IMR-90 (cell line): ENCODE results near the gene SRSF12. TPM values are rescaled to one million over a fixed set of nuclear protein-coding genes. Genes with fewer than 3 reads are reported as not detected.

Experiments
- ATAC-seq: fragments of 200-7000 bp; cut with Tn5 transposase; 2 replicates; pipeline ENCODE4 v1.9.1; 2020; ENCODE audit warnings: low read depth, mild to moderate bottlenecking, moderate library complexity
- BruUV-seq: library from RNA; stranded (reverse); fragments of 400-500 nt; replicated peaks from 2 replicates; lab custom pipeline; 2021; lab: Mats Ljungman, UMichigan
- CTCF ChIA-PET: fragments of 300-600 bp; formaldehyde crosslinking; extraction: SDS; loops from one replicate; lab custom pipeline; 2021; ENCODE audit warnings: antibody characterized with exemption; lab: Yijun Ruan, JAX
- POLR2A ChIA-PET: fragments of 300-600 bp; sonication (Branson Sonifier 250); formaldehyde crosslinking; loops from one replicate; lab custom pipeline; 2022; ENCODE audit warnings: antibody characterized with exemption; ENCODE audit not compliant: unreplicated experiment; lab: Charles Lee
- DNase-seq: peaks from one replicate; pipeline ENCODE4 v3.0.0; 2013
- H2AFZ ChIP-seq: replicated peaks from 2 replicates; pipeline ENCODE3; 2013; ENCODE audit warnings: low read length, mild to moderate bottlenecking; ENCODE audit not compliant: poor library complexity
- H2AK5ac ChIP-seq: 2 replicates; pipeline ENCODE4 v1.6.1; 2013; ENCODE audit warnings: low read depth, low read length, inconsistent platforms
- H2AK9ac ChIP-seq: replicated peaks from 2 replicates; pipeline ENCODE3; 2013; ENCODE audit warnings: mild to moderate bottlenecking, low read depth, low read length, moderate library complexity; ENCODE audit not compliant: poor library complexity
- H2BK120ac ChIP-seq: 2 replicates; pipeline ENCODE4 v1.6.1; 2013; ENCODE audit warnings: low read depth, low read length, inconsistent platforms
- H2BK15ac ChIP-seq: 3 replicates; pipeline ENCODE4 v1.6.1; 2013; ENCODE audit warnings: low read depth, low read length, inconsistent platforms
- H2BK20ac ChIP-seq: 2 replicates; pipeline ENCODE4 v1.6.1; 2013; ENCODE audit warnings: low read depth, mild to moderate bottlenecking, inconsistent platforms, low read length, moderate library complexity
- H2BK5ac ChIP-seq: 2 replicates; pipeline ENCODE4 v1.6.1; 2013; ENCODE audit warnings: mild to moderate bottlenecking, low read depth, low read length, inconsistent platforms; ENCODE audit not compliant: poor library complexity, severe bottlenecking
- H3K14ac ChIP-seq: replicated peaks from 2 replicates; pipeline ENCODE4 v1.6.1; 2013; ENCODE audit warnings: low read depth, low read length, inconsistent platforms
- H3K18ac ChIP-seq: 2 replicates; pipeline ENCODE4 v1.6.1; 2013; ENCODE audit warnings: low read depth, low read length, control low read depth
- H3K23ac ChIP-seq: 2 replicates; pipeline ENCODE4 v1.6.1; 2013; ENCODE audit warnings: low read depth, low read length, inconsistent platforms
- H3K27ac ChIP-seq: 2 replicates; pipeline ENCODE4 v1.5.1; 2013; ENCODE audit warnings: mild to moderate bottlenecking, control low read depth, low read length; ENCODE audit not compliant: insufficient read depth
- H3K27me3 ChIP-seq: 2 replicates; pipeline ENCODE4 v1.6.1; 2013; ENCODE audit warnings: low read length; ENCODE audit not compliant: control insufficient read depth, insufficient read depth
- H3K36me3 ChIP-seq: 2 replicates; pipeline ENCODE4 v1.6.1; 2013; ENCODE audit warnings: low read length, mixed read lengths; ENCODE audit not compliant: control insufficient read depth, insufficient read depth
- H3K4ac ChIP-seq: 2 replicates; pipeline ENCODE4 v1.6.1; 2013; ENCODE audit warnings: low read depth, low read length, inconsistent platforms
- H3K4me1 ChIP-seq: 2 replicates; pipeline ENCODE4 v1.6.1; 2013; ENCODE audit warnings: low read length, mixed read lengths; ENCODE audit not compliant: control insufficient read depth, insufficient read depth
- H3K4me2 ChIP-seq: 2 replicates; pipeline ENCODE4 v1.6.1; 2013; ENCODE audit warnings: low read depth, mild to moderate bottlenecking, control low read depth, low read length, moderate library complexity
- H3K4me3 ChIP-seq: 2 replicates; pipeline ENCODE4 v1.5.1; 2013; ENCODE audit warnings: low read depth, mild to moderate bottlenecking, control low read depth, low read length, moderate library complexity; ENCODE audit not compliant: insufficient read depth
- H3K56ac ChIP-seq: 2 replicates; pipeline ENCODE4 v1.6.1; 2013; ENCODE audit warnings: low read length, inconsistent platforms; ENCODE audit not compliant: insufficient read depth; ENCODE audit errors: extremely low read depth
- H3K79me1 ChIP-seq, 2 experiments: 2 replicates each; pipeline ENCODE4 v1.6.1; 2013; ENCODE audit warnings: low read length in 2 of 2, inconsistent platforms in 1 of 2, low read depth in 1 of 2
- H3K9ac ChIP-seq: 2 replicates; pipeline ENCODE4 v1.6.1; 2013; ENCODE audit warnings: low read depth, low read length, control low read depth
- H3K9me1 ChIP-seq: 2 replicates; pipeline ENCODE4 v1.6.1; 2013; ENCODE audit warnings: low read length, inconsistent platforms; ENCODE audit not compliant: insufficient read depth
- H3K9me3 ChIP-seq: 2 replicates; pipeline ENCODE4 v1.6.1; 2013; ENCODE audit warnings: low read length; ENCODE audit not compliant: control insufficient read depth, insufficient read depth
- H4K20me1 ChIP-seq: 2 replicates; pipeline ENCODE4 v1.6.1; 2013; ENCODE audit warnings: low read length, inconsistent platforms; ENCODE audit not compliant: insufficient read depth
- H4K5ac ChIP-seq: 2 replicates; pipeline ENCODE4 v1.6.1; 2013; ENCODE audit warnings: mild to moderate bottlenecking, low read depth, low read length, control low read depth
- H4K8ac ChIP-seq, 2 experiments: 2 replicates each; pipeline ENCODE4 v1.6.1; 2013; ENCODE audit warnings: low read depth in 2 of 2, low read length in 2 of 2, control low read depth in 1 of 2, inconsistent platforms in 1 of 2
- H4K91ac ChIP-seq: 2 replicates; pipeline ENCODE4 v1.6.1; 2013; ENCODE audit warnings: low read depth, low read length, inconsistent platforms; ENCODE audit not compliant: insufficient read depth
- BHLHE40 ChIP-seq: fragments of 150-350 bp; IDR thresholded peaks from 2 replicates; pipeline ENCODE4 v1.6.1; 2016; ENCODE audit warnings: mild to moderate bottlenecking, low read depth, low read length
- CEBPB ChIP-seq: IDR thresholded peaks from 2 replicates; pipeline ENCODE4 v1.6.1; 2012; ENCODE audit warnings: low read depth, low read length, improper control_type of control experiment
- CTCF ChIP-seq: conservative IDR thresholded peaks from 2 replicates; pipeline ENCODE4 v1.5.1; 2012; ENCODE audit warnings: mild to moderate bottlenecking, low read depth, low read length, improper control_type of control experiment
- ELK1 ChIP-seq: fragments of 150-350 bp; IDR thresholded peaks from 2 replicates; pipeline ENCODE4 v1.6.1; 2016; ENCODE audit warnings: low read depth, mild to moderate bottlenecking, low read length, moderate library complexity, borderline replicate concordance
- MAFK ChIP-seq: IDR thresholded peaks from 2 replicates; pipeline ENCODE4 v1.6.1; 2012; ENCODE audit warnings: low read depth, low read length, improper control_type of control experiment
- MXI1 ChIP-seq: IDR thresholded peaks from 2 replicates; pipeline ENCODE4 v1.6.1; 2012; ENCODE audit warnings: low read depth, mild to moderate bottlenecking, low read length, moderate library complexity, borderline replicate concordance
- NFE2L2 ChIP-seq: fragments of 150-350 bp; IDR thresholded peaks from 2 replicates; pipeline ENCODE4 v1.6.1; 2016; ENCODE audit warnings: low read depth, mild to moderate bottlenecking, low read length
- POLR2A ChIP-seq: IDR thresholded peaks from 2 replicates; pipeline ENCODE4 v1.6.1; 2012; ENCODE audit warnings: mild to moderate bottlenecking, low read depth, low read length
- RAD21 ChIP-seq: IDR thresholded peaks from 2 replicates; pipeline ENCODE4 v1.6.1; 2012; ENCODE audit warnings: low read length, improper control_type of control experiment
- RCOR1 ChIP-seq: IDR thresholded peaks from 2 replicates; pipeline ENCODE4 v1.6.1; 2012; ENCODE audit warnings: mild to moderate bottlenecking, low read length, improper control_type of control experiment; ENCODE audit not compliant: insufficient replicate concordance
- RFX5 ChIP-seq: IDR thresholded peaks from 2 replicates; pipeline ENCODE4 v1.8.0; 2012; ENCODE audit warnings: low read depth, mild to moderate bottlenecking, low read length, moderate library complexity
- SMC3 ChIP-seq: fragments of 150-350 bp; IDR thresholded peaks from 2 replicates; pipeline ENCODE4 v1.6.1; 2016; ENCODE audit warnings: low read depth, mild to moderate bottlenecking, antibody characterized with exemption, low read length, moderate library complexity
- dilution Hi-C: fragments of 300-500 bp; cut with HindIII; formaldehyde crosslinking; loops from one replicate; pipeline ENCODE4 v1.14.3; 2018; ENCODE audit warnings: low sequenced_read_pairs; ENCODE audit not compliant: unreplicated experiment
- in situ Hi-C: fragments of 300-500 bp; cut with MboI; formaldehyde crosslinking; loops from 3 replicates; pipeline ENCODE4 v1.14.3; 2019; ENCODE audit warnings: low sequenced_read_pairs, inconsistent platforms, mixed read lengths
- intact Hi-C: fragments of 100-400 bp; cut with micrococcal nuclease; formaldehyde crosslinking; loops from 2 replicates; pipeline ENCODE4 v1.10.0; 2022
- polyA plus RNA-seq, 3 experiments: library from polyadenylated mRNA; depleted of rRNA; stranded (reverse); fragments of >200 nt; gene quantifications; 2 replicates each; pipeline ENCODE4 v1.2.3, GENCODE V29; 2012; ENCODE audit warnings: low replicate concordance in 1 of 3
- total RNA-seq: library from RNA; depleted of rRNA; stranded (reverse); fragments of >200 nt; gene quantifications from 2 replicates; pipeline ENCODE4 v1.2.3, GENCODE V29; 2012
- TF ChIP-seq, protein P1 (sequence below): fragments of 150-350 bp; IDR thresholded peaks from 2 replicates; pipeline ENCODE4 v1.6.1; 2017; ENCODE audit warnings: mild to moderate bottlenecking, antibody characterized with exemption, low read length, low read depth

Gene SRSF12
- total and polyA plus RNA-seq, 2 of the 4 experiments (the other 2 are of a cell fraction) = 0.21 to 0.36 TPM

DNA sequence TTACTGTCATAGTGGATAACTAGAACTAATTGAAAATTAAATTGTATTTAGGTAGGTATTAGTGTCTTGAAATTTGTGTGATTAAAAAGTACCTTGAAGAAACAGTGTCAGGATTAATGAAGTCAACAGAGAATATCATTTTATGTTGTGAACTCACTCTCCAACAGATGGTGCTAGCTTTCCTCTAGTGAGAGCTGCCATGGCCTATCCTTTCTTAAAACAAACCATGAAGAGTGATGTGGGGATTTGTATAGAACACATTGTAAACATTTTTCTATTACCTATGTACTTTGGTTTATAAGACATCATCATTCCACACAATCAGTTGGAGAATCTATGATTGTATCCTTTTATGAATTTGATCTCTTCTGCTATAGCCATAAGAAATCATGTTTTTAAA, 4.8 kb upstream of the SRSF12 start:
- H3K23ac ChIP-seq = no peak overlapping the region
- H2AK5ac ChIP-seq = no peak overlapping the region
- no peak overlapping the region for H3K4ac ChIP-seq
- no peak overlapping the region for H3K27ac ChIP-seq
- H4K5ac ChIP-seq = no peak overlapping the region
- H2BK20ac ChIP-seq = no peak overlapping the region
- H4K20me1 ChIP-seq = no peaks in the 10 kb centered on the region
- BruUV-seq = no TSS peak
- no peak overlapping the region for H3K9ac ChIP-seq
- H3K9me3 ChIP-seq = no peaks in the 10 kb centered on the region
- H3K18ac ChIP-seq = no peak overlapping the region
- H2BK120ac ChIP-seq = no peak overlapping the region
- no peaks in the 10 kb centered on the region for H3K9me1 ChIP-seq
- peak; percentile 85 for ATAC-seq
- no peak overlapping the region for H2AK9ac ChIP-seq
- intact Hi-C loops = loop anchor here (1.0 kb wide), 3 partner anchors 120 to 247 kb away; no protein-coding TSS in a partner anchor
- peaks cover 8% of the 10 kb centered on the region for H3K27me3 ChIP-seq
- H3K79me1 ChIP-seq = no peaks in the 10 kb centered on the region
- H3K36me3 ChIP-seq = no peaks in the 10 kb centered on the region
- CTCF ChIA-PET = interaction anchor here (1.2 to 1.4 kb wide), 4 partner anchors 14 to 121 kb away, joined by 3 to 5 read pairs (median 4); partner anchors contain the start of gene PNRC1
- H2BK15ac ChIP-seq = no peak overlapping the region
- dilution Hi-C loops = no loop called here
- POLR2A ChIA-PET = no interaction called here
- no peak overlapping the region for H2AFZ ChIP-seq
- no peak overlapping the region for H3K14ac ChIP-seq
- H4K91ac ChIP-seq = no peak overlapping the region
- in situ Hi-C loops = loop anchor here (10.0 kb wide), 1 partner anchor 122 kb away; no protein-coding TSS in a partner anchor
- TF ChIP-seq, protein P1, sequence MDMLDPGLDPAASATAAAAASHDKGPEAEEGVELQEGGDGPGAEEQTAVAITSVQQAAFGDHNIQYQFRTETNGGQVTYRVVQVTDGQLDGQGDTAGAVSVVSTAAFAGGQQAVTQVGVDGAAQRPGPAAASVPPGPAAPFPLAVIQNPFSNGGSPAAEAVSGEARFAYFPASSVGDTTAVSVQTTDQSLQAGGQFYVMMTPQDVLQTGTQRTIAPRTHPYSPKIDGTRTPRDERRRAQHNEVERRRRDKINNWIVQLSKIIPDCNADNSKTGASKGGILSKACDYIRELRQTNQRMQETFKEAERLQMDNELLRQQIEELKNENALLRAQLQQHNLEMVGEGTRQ = no peak
- TF ChIP-seq CTCF (peak; percentile 67), CEBPB (no peak), MAFK (no peak), ELK1 (no peak), RAD21 (peak; percentile 78), MXI1 (no peak), RFX5 (no peak), BHLHE40 (no peak), SMC3 (peak; percentile 70), RCOR1 (no peak), POLR2A (no peak), NFE2L2 (no peak)
- no peak overlapping the region for H2BK5ac ChIP-seq
- H3K4me3 ChIP-seq = no peak overlapping the region
- no peak overlapping the region for H3K56ac ChIP-seq
- DNase-seq = peak; percentile 52
- no peak overlapping the region for H4K8ac ChIP-seq
- H3K4me1 ChIP-seq = no peaks in the 10 kb centered on the region
- no peak overlapping the region for H3K4me2 ChIP-seq
